Stimulated activated CD8-positive, alpha-beta memory T cell treated with anti-CD3 and anti-CD28 coated beads, Interleukin-15, amount 100 ng/mL, for 24 hours (primary cell): Measurements from ENCODE around the gene RAPGEF4.
A peak's percentile ranks its signal among the peaks of the same experiment; 100 is the strongest.

Experiments used
- DNase-seq: peaks from one replicate; pipeline ENCODE4 v3.0.0-alpha.2; 2020; ENCODE audit warnings: low read depth

Gene RAPGEF4

GRCh38 chr2:172997031-172997430 lies 261.4 kb downstream of the RAPGEF4 start:
- no peak for DNase-seq

- no peak for DNase-seq
These were observed 263.1 kb downstream of the RAPGEF4 start for GRCh38 chr2:172998547-172999272.

GRCh38 chr2:172999641-173000386 lies 264.2 kb downstream of the RAPGEF4 start:
- DNase-seq: no peak

GRCh38 chr2:173001664-173002604 lies 266.3 kb downstream of the RAPGEF4 start:
- no peak for DNase-seq

GRCh38 chr2:173002751-173003541 lies 267.3 kb downstream of the RAPGEF4 start:
- no peak for DNase-seq

GRCh38 chr2:173008786-173009185 lies 273.1 kb downstream of the RAPGEF4 start:
- DNase-seq: no peak

- DNase-seq: no peak
These were observed 274.6 kb downstream of the RAPGEF4 start for GRCh38 chr2:173010233-173010632.

- no peak for DNase-seq
These were observed 280.8 kb downstream of the RAPGEF4 start for GRCh38 chr2:173016451-173016850.

GRCh38 chr2:173017646-173018420 lies 282.2 kb downstream of the RAPGEF4 start:
- no peak for DNase-seq

GRCh38 chr2:173019755-173020154 lies 284.1 kb downstream of the RAPGEF4 start:
- no peak for DNase-seq

GRCh38 chr2:173021939-173022371 lies 286.3 kb downstream of the RAPGEF4 start:
- no peak for DNase-seq

- no peak for DNase-seq
These were observed 288.1 kb downstream of the RAPGEF4 start for GRCh38 chr2:173023718-173024117.

GRCh38 chr2:173026479-173026878 lies 290.8 kb downstream of the RAPGEF4 start:
- no peak for DNase-seq

GRCh38 chr2:173027181-173028128 lies 291.8 kb downstream of the RAPGEF4 start:
- DNase-seq: peak; percentile 32

- no peak for DNase-seq
These were observed 292.5 kb downstream of the RAPGEF4 start for GRCh38 chr2:173028141-173028540.

- no peak for DNase-seq
These were observed 293.0 kb downstream of the RAPGEF4 start for GRCh38 chr2:173028671-173029070.

- no peak for DNase-seq
These were observed 295.2 kb downstream of the RAPGEF4 start for GRCh38 chr2:173030561-173031490.

- DNase-seq: no peak
These were observed 296.4 kb downstream of the RAPGEF4 start for GRCh38 chr2:173032032-173032431.
